ENCODE measurements around the gene GALNT16.
"Not testable (repeated sequence)": the region's sequence is repeated elsewhere in the genome, so short reads cannot be mapped to it uniquely, and the experiment has no call there.

Gene GALNT16

GRCh38 chr14:69358966-69359365, 99.0 kb downstream of the GALNT16 start:
- no peak for DNase-seq (ENCODE audit: low read depth in 2 of 3, low spot score in 2 of 3)

- no peak for DNase-seq (ENCODE audit: low read depth in 2 of 3, low spot score in 2 of 3)
These were observed 100.6 kb downstream of the GALNT16 start for GRCh38 chr14:69360438-69361108.

- DNase-seq (ENCODE audit: low read depth in 2 of 3, low spot score in 2 of 3), result no peak
These were observed 103.1 kb downstream of the GALNT16 start for GRCh38 chr14:69363055-69363454.

- DNase-seq (ENCODE audit: low read depth in 2 of 3, low spot score in 2 of 3), result no peak
These were observed 104.0 kb downstream of the GALNT16 start for GRCh38 chr14:69363964-69364363.

- DNase-seq (ENCODE audit: low read depth in 2 of 3, low spot score in 2 of 3), result no peak
These were observed 104.4 kb downstream of the GALNT16 start for GRCh38 chr14:69364378-69364777.

GRCh38 chr14:69366069-69366468, 106.1 kb downstream of the GALNT16 start:
- DNase-seq (ENCODE audit: low read depth in 2 of 3, low spot score in 2 of 3), result no peak

GRCh38 chr14:69366761-69367160, 106.8 kb downstream of the GALNT16 start:
- DNase-seq (ENCODE audit: low read depth in 2 of 3, low spot score in 2 of 3), result no peak

GRCh38 chr14:69368381-69368780, 108.4 kb downstream of the GALNT16 start:
- DNase-seq (ENCODE audit: low read depth in 2 of 3, low spot score in 2 of 3), result no peak

GRCh38 chr14:69370061-69370460, 110.1 kb downstream of the GALNT16 start:
- DNase-seq (ENCODE audit: low read depth in 2 of 3, low spot score in 2 of 3), result no peak

- no peak for DNase-seq (ENCODE audit: low read depth in 2 of 3, low spot score in 2 of 3)
These were observed 112.2 kb downstream of the GALNT16 start for GRCh38 chr14:69372146-69372545.

GRCh38 chr14:69373104-69373503, 113.1 kb downstream of the GALNT16 start:
- no peak for DNase-seq (ENCODE audit: low read depth in 2 of 3, low spot score in 2 of 3)

- no peak for DNase-seq (ENCODE audit: low read depth in 2 of 3, low spot score in 2 of 3)
These were observed 114.3 kb downstream of the GALNT16 start for GRCh38 chr14:69374235-69374634.

GRCh38 chr14:69375182-69375581, 115.2 kb downstream of the GALNT16 start:
- no peak for DNase-seq (ENCODE audit: low read depth in 2 of 3, low spot score in 2 of 3)

GRCh38 chr14:69375722-69376121, 115.8 kb downstream of the GALNT16 start:
- no peak for DNase-seq (ENCODE audit: low read depth in 2 of 3, low spot score in 2 of 3)

GRCh38 chr14:69376439-69376838, 116.5 kb downstream of the GALNT16 start:
- DNase-seq (ENCODE audit: low read depth in 2 of 3, low spot score in 2 of 3), result no peak

- DNase-seq (ENCODE audit: low read depth in 2 of 3, low spot score in 2 of 3), result no peak
These were observed 118.3 kb downstream of the GALNT16 start for GRCh38 chr14:69378274-69378673.

- no peak for DNase-seq (ENCODE audit: low read depth in 2 of 3, low spot score in 2 of 3)
These were observed 127.4 kb downstream of the GALNT16 start for GRCh38 chr14:69387311-69387710.

GRCh38 chr14:69391400-69391799, 131.4 kb downstream of the GALNT16 start:
- not testable (repeated sequence) for DNase-seq (ENCODE audit: low read depth in 2 of 3, low spot score in 2 of 3)

GRCh38 chr14:69392481-69392880, 132.5 kb downstream of the GALNT16 start:
- DNase-seq (ENCODE audit: low read depth in 2 of 3, low spot score in 2 of 3), result no peak

GRCh38 chr14:69395929-69396328, 136.0 kb downstream of the GALNT16 start:
- DNase-seq (ENCODE audit: low read depth in 2 of 3, low spot score in 2 of 3), result no peak

GRCh38 chr14:69398053-69398817, 138.3 kb downstream of the GALNT16 start, which contains the start of the genes ERH and SLC39A9:
Gene ERH, minus strand, starts transcription at chr14:69398299. Its CDS starts 66 bp downstream, at chr14:69398233.
Gene SLC39A9, plus strand, starts transcription at chr14:69398692. Its CDS starts 678 bp downstream, at chr14:69399370.
- peak; percentile 54 to 82 (median 74) for DNase-seq (ENCODE audit: low read depth in 2 of 3, low spot score in 2 of 3)

GRCh38 chr14:69398818-69399210, 138.9 kb downstream of the GALNT16 start:
- no peak for DNase-seq (ENCODE audit: low read depth in 2 of 3, low spot score in 2 of 3)

All from activated CD8-positive, alpha-beta memory T cell treated with anti-CD3 and anti-CD28 coated beads for 48 hours (primary cell).